DMS 273 (cell line): ENCODE data around the gene SPR.

Experiments used
- DNase-seq: peaks from one replicate; lab custom pipeline; 2025; ENCODE audit not compliant: unreplicated experiment; lab: John Stamatoyannopoulos, UW

Gene SPR

DNA sequence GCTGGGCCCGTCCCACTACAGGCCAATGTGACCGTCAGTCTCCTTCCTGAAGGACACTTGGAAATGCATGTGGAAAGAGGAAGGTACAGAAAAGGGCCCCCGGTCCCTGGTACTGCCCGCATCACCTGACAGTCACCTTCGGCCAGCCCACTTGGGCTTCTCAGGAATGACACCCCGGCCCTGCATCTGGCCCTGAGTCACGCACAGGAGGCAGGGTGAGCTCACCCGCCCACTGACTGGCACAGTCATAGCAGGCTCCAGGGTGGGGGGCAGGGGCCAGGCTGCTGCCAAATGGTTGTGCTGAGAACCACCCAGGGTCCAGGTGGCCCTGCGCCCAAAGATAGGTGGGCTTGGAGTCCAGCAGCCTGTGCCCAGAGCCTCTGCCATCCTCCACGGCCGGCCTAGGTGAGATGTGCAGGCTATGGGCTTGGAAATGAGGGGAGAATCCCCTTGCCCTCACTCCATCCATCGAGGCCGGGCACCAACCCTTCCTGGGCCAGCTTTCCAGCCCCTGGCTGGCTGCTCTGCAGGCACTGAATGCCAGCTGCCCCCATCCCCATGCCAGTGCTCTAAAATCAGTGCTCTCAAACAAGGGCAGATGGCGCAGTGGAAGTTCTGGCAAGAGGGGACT, 44.2 kb downstream of the SPR start:
- DNase-seq: peak; percentile 89

DNA sequence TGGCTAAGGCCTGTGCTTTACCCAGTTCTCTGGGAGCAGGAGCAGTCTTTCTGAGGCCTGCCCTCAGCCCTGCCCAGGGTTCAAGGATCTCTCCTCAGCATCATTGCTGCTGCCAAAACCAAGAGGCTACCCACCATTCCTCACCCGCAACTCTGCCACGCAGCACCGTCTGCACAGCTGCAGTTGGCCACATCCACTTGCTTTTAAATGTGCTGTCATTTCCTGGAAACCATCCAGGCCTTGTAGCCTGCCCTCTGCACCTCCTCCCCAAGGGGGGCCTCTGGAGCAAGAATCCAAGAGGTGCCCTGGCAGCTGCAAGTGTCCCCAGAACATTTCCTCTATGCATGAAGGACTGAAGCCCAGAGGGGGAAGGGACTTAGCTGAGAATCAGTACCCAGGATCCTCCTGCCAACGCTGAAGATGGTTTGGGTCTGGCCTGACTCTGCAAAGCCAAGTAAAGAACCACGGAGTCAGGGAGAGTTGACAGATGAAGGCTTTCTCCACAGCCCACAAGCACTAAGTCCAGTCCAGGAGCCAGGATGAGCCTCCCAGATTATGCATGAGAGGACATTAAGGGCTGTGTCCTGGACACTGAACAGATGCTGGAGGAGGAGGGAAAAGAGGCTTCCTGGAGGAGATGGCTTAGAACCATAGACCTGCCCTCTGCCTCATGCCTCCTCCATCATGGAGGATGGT, 45.0 kb downstream of the SPR start:
- peak; percentile 82 for DNase-seq

DNA sequence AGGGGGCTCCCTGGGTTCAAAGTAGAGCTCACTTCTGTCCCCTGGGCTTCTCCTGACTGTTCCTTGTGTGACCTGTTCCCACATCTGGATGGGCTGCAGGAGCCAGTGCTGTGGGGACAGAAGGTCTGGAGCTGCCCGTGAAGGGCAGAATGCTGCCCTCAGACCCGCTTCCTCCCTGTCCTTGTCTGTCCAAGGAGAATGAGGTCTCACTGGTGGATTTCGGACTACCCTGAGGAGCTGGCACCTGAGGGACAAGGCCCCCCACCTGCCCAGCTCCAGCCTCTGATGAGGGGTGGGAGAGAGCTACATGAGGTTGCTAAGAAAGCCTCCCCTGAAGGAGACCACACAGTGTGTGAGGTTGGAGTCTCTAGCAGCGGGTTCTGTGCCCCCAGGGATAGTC, 45.6 kb downstream of the SPR start:
- no peak for DNase-seq

DNA sequence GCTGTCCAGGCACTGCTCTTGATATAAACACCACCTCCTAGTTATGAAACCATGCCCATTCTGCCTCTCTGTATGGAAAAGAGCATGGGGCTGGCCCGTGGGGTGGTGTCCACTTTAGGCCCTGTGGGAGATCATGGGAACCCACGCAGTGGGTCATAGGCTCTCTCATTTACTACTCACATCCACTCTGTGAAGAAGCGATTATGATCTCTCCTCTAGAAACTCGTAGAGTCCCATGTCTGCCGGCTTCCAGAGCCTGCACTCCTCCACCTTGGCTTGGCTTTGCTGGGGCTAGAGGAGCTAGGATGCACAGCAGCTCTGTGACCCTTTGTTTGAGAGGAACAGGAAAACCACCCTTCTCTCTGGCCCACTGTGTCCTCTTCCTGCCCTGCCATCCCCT, 46.0 kb downstream of the SPR start:
- no peak for DNase-seq

DNA sequence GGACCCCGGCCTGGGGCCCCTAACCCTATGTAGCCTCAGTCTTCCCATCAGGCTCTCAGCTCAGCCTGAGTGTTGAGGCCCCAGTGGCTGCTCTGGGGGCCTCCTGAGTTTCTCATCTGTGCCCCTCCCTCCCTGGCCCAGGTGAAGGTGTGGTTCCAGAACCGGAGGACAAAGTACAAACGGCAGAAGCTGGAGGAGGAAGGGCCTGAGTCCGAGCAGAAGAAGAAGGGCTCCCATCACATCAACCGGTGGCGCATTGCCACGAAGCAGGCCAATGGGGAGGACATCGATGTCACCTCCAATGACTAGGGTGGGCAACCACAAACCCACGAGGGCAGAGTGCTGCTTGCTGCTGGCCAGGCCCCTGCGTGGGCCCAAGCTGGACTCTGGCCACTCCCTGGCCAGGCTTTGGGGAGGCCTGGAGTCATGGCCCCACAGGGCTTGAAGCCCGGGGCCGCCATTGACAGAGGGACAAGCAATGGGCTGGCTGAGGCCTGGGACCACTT, 46.5 kb downstream of the SPR start:
- no peak for DNase-seq

DNA sequence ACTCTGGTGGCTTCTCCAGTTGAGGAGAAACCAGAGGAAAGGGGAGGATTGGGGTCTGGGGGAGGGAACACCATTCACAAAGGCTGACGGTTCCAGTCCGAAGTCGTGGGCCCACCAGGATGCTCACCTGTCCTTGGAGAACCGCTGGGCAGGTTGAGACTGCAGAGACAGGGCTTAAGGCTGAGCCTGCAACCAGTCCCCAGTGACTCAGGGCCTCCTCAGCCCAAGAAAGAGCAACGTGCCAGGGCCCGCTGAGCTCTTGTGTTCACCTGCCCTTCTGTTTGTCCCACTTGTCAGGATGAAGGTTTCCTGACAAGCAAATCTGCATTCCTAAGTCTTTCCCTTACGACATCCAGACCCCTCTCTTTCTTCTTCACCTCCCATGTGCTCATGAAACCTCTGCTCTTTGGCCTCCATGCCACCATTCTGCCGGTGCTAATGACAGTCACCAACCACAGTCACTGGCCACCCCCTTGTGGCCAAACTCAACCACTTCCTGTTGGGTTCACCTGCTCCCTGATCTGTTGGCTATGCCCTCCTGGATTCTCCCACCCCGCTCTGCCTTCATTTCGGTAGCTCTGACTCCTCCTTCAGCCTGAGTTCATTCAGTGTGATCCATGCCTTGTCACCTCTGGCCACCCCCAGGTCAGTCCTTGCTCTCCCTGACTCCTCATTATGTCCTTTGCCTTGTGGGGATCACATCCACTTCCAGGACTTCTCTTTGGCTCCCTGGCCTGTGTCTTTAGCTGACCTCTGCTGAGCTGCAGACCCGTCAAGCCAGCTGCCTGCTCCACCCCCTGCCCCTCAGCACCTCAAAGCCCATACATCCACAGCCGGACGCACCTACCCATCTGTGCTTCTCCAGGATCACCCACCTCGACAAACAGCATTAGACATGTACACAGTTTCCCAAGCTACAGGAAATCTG, 47.7 kb downstream of the SPR start:
- peak; percentile 53 for DNase-seq

DNA sequence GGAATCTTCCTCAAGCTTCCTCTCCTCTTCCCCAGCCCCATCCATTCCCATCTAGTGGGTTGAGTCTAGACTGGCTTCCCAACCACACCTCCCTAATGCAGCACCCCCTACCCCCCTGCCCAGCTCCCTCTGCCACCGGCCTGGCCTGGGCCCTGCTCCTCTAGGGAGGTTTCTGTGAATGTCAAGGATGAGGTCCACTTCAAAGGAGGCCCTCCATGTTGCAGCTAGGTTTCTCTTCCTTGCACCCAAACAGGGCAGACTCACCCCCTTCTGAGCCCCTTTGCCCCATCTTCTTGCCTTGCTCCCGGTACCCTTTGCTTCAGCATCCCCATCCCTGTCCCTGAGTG, 48.4 kb downstream of the SPR start:
- no peak for DNase-seq

DNA sequence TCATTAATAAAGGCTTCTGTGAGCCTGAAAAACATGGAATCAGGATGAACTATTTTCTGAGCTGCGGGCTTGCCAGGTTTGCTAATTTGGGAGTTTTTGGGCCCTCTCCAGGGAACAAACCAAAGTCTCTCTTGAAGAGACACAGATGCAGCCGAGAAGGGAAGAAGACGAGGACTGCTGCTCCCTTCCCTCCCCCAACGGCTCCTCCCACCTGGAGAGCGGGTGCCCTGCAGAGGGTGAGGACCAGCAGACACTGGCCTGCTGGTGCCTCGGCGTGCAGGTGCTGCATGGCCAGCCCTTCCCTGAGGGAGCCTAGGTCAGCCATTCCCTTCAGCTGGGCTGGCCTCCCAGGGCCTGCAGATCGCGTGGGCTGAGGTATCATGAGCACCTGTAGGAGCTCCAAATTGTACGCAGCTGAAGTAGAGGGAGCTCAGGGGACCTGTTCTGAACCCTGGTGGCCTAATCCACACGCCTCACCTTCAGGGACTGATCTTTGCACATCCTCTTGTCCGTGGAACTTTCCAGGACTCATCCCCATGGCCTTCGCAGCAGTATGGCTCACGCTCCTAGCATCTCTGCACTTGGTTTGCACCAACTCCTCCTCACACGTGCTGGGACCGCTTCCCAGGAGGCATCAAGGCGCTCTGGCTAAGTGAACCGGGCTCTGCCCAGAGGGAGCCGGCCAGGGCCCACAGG, 49.6 kb downstream of the SPR start:
- DNase-seq: peak; percentile 53

DNA sequence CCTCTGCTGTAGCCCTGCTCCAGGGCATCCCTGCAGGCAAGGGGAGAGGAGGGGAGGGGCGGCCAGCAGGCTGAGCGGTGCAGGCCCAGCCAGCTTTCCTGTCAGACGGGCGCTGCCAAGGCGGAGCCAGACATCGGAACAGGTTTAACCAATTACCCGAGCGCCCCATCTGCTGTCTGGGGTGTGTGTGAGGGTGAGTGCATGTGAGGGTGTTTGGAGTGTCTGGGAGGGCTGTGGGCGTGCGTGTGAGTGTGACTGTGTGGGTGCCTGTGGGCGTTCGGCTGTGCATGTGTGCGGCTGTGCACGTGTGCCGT, 50.1 kb downstream of the SPR start:
- peak; percentile 95 for DNase-seq

DNA sequence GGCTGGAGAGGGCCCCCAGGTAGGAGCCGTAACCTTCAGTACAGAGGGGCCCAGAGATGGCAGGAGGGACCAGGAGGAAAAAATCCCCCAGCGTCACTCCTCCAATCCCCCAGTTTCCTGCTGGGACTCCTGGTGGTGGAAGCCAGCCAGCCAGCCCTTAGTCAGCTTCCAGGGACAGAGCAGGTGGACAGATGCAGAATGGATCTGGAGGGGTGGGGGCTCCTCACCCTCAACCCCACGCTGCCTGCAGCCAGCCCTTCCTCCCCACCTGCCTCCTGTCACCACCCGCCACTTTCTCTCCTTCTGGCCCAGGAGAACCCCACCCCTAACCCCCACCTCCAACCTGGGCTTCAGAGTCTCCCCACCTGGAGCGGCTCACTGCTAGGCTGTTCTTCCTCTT, 51.2 kb downstream of the SPR start:
- DNase-seq: peak; percentile 65

DNA sequence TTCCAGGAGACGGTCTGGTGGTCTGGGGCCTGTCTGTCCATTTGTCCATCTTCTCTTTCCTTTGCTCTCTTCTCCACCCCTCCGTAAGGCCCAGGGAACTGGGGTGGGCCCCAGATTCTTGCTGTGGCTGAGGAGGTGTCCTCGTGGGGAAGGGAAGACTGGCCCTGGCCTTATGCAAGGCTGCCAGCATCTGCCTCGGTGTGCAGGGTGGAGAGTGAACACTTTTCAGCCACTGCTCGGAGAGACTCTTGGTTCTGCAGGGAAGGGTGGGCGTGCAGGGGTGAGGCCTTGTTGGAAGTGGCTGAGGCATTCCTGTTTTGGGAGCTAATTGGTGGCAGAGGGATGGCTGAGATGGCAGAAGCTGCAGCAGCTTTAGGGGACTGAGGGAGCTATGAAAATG, 53.2 kb downstream of the SPR start:
- DNase-seq: no peak

DNA sequence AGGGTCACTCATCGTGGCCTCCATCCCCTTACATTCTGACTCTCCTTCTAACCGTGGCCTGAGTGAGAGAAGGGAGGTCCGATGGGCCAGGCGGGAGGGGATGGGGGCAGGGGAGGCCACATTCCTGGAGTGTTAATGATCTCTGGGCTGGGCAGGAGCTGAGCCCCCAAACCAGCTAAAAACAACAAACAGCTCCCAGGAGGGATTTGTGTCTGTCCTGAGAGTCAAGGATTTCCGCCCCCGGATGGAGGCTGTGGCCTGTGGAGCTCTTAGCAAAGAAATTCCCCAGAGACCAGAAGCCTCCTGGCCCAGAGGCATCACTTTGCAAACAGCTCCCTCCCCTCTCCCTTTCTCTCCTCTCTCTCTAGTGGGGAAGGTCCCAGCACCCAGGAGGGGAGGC, 53.6 kb downstream of the SPR start:
- DNase-seq: peak; percentile 45
